Upper lobe of left lung (tissue), 4 donors: ENCODE data around the gene INPP4B.

Experiments used
- POLR2A ChIP-seq, 4 donors: fragments of 450-650 bp; IDR thresholded peaks; one replicate each; pipeline ENCODE4 v1.5.1; 2016 to 2017; ENCODE audit warnings: antibody characterized with exemption in 4 of 4, mild to moderate bottlenecking in 2 of 4
- POLR2AphosphoS5 ChIP-seq, 2 donors: sonication (generic); formaldehyde crosslinking; IDR thresholded peaks; one replicate each; pipeline ENCODE4 v1.5.1; 2017; ENCODE audit warnings: antibody characterized with exemption in 2 of 2
- TF ChIP-seq, protein P1 (sequence below), 6 experiments: fragments of 450-650 bp in 4 of 6; fragments of 200-600 bp in 2 of 6; sonication (generic) in 2 of 6; IDR thresholded peaks; one replicate each; pipeline ENCODE4 v1.5.1; 2016 to 2019; ENCODE audit warnings: antibody characterized with exemption in 6 of 6

GRCh38 chr4:142077048-142077447, 769.1 kb downstream of the INPP4B start:
- TF ChIP-seq, protein P1, sequence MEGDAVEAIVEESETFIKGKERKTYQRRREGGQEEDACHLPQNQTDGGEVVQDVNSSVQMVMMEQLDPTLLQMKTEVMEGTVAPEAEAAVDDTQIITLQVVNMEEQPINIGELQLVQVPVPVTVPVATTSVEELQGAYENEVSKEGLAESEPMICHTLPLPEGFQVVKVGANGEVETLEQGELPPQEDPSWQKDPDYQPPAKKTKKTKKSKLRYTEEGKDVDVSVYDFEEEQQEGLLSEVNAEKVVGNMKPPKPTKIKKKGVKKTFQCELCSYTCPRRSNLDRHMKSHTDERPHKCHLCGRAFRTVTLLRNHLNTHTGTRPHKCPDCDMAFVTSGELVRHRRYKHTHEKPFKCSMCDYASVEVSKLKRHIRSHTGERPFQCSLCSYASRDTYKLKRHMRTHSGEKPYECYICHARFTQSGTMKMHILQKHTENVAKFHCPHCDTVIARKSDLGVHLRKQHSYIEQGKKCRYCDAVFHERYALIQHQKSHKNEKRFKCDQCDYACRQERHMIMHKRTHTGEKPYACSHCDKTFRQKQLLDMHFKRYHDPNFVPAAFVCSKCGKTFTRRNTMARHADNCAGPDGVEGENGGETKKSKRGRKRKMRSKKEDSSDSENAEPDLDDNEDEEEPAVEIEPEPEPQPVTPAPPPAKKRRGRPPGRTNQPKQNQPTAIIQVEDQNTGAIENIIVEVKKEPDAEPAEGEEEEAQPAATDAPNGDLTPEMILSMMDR (IDR thresholded peaks at IDR 0.05), result no peak
- TF ChIP-seq POLR2A (IDR thresholded peaks at IDR 0.05), result no peak
- TF ChIP-seq POLR2AphosphoS5 (IDR thresholded peaks at IDR 0.05), result no peak
